ENCODE data around the gene AGAP5. TPM values are rescaled to one million over a fixed set of nuclear protein-coding genes. Genes with fewer than 3 reads are reported as not detected.

The AGAP5 gene
- 1.4 and 1.8 TPM in 2 replicates for total RNA-seq

GRCh38 chr10:73697675-73698159 is at the start of gene AGAP5:
Gene AGAP5, minus strand, starts transcription at chr10:73698109. Its CDS starts 354 bp downstream, at chr10:73697755.

GRCh38 chr10:73743905-73744663 is 46.2 kb upstream of the AGAP5 start, which contains the start of gene SEC24C:
Gene SEC24C, plus strand, starts transcription at chr10:73744372. Its CDS starts 2,461 bp downstream, at chr10:73746833.

GRCh38 chr10:73655990-73656298 is 42.0 kb downstream of the AGAP5 start, which contains the start of gene SYNPO2L:
Gene SYNPO2L, minus strand, starts transcription at chr10:73656029. Its CDS starts 107 bp downstream, at chr10:73655922.

GRCh38 chr10:73641328-73642060 is 56.4 kb downstream of the AGAP5 start, which contains the start of gene MYOZ1:
Gene MYOZ1, minus strand, starts transcription at chr10:73641474. Its CDS starts 1,457 bp downstream, at chr10:73640017.

Other genes starting within 250 kb of the AGAP5 start
- 8.6 and 12.3 TPM in 2 replicates for gene PPP3CB, start 202.1 kb downstream of the AGAP5 start, total RNA-seq
- 5.1 and 6.8 TPM in 2 replicates for gene USP54, start 106.8 kb downstream of the AGAP5 start, total RNA-seq
- not detected in 2 replicates for gene MYOZ1, start 56.6 kb downstream of the AGAP5 start, total RNA-seq
- not detected in 2 replicates for gene SYNPO2L, start 42.1 kb downstream of the AGAP5 start, total RNA-seq
- gene SEC24C, start 46.3 kb upstream of the AGAP5 start, total RNA-seq = 50.9 and 51.4 TPM in 2 replicates
- gene CHCHD1, start 83.9 kb upstream of the AGAP5 start, total RNA-seq = 22.6 and 28.7 TPM in 2 replicates
- 42.5 and 52.9 TPM in 2 replicates for gene ZSWIM8, start 87.5 kb upstream of the AGAP5 start, total RNA-seq
- 5.7 and 6.1 TPM in 2 replicates for gene NDST2, start 113.5 kb upstream of the AGAP5 start, total RNA-seq
- 19.9 and 23.8 TPM in 2 replicates for gene CAMK2G, start 176.4 kb upstream of the AGAP5 start, total RNA-seq
- 0.60 and 1.2 TPM in 2 replicates for gene PLAU, start 213.0 kb upstream of the AGAP5 start, total RNA-seq